MM.1S (cell line): Measurements from ENCODE around the gene PAMR1.

Source experiments
- DNase-seq: peaks from one replicate; pipeline ENCODE4 v3.0.0-alpha.2; 2015
- H2AFZ ChIP-seq: fragments of 300-600 bp; sonication (generic); 2 replicates; pipeline ENCODE4 v1.6.0; 2016; ENCODE audit warnings: antibody characterized with exemption, low read length
- H3F3A ChIP-seq: fragments of 300-600 bp; sonication (generic); 2 replicates; pipeline ENCODE4 v1.6.1; 2016; ENCODE audit warnings: mild to moderate bottlenecking, antibody characterized with exemption, low read length, moderate library complexity, mixed read lengths; ENCODE audit not compliant: insufficient read depth
- H3K27ac ChIP-seq: fragments of 300-600 bp; sonication (generic); 2 replicates; pipeline ENCODE4 v1.5.1; 2016; ENCODE audit warnings: mild to moderate bottlenecking, low read length
- H3K27me3 ChIP-seq: fragments of 300-600 bp; sonication (generic); replicated peaks from 2 replicates; pipeline ENCODE4 v1.6.0; 2016; ENCODE audit warnings: low read length; ENCODE audit not compliant: insufficient read depth
- H3K36me3 ChIP-seq: fragments of 300-600 bp; sonication (generic); replicated peaks from 2 replicates; pipeline ENCODE4 v1.6.1; 2016; ENCODE audit warnings: mild to moderate bottlenecking, low read length, mixed read lengths; ENCODE audit not compliant: insufficient read depth
- H3K4me1 ChIP-seq: fragments of 300-600 bp; sonication (generic); 2 replicates; pipeline ENCODE4 v1.6.1; 2016; ENCODE audit warnings: low read length, mixed read lengths
- H3K4me2 ChIP-seq: fragments of 300-600 bp; sonication (generic); 2 replicates; pipeline ENCODE4 v1.6.0; 2016; ENCODE audit warnings: low read depth, low read length
- H3K4me3 ChIP-seq: fragments of 300-600 bp; sonication (generic); 2 replicates; pipeline ENCODE4 v1.5.1; 2016; ENCODE audit warnings: low read length, mixed read lengths
- H3K79me2 ChIP-seq: fragments of 300-600 bp; sonication (generic); 2 replicates; pipeline ENCODE4 v1.6.1; 2016; ENCODE audit warnings: mixed run types, low read length, mixed read lengths
- H3K9ac ChIP-seq: fragments of 300-600 bp; sonication (generic); 2 replicates; pipeline ENCODE4 v1.6.1; 2016; ENCODE audit warnings: low read length, mixed read lengths
- H3K9me2 ChIP-seq: fragments of 300-600 bp; sonication (generic); replicated peaks from 2 replicates; pipeline ENCODE4 v1.6.1; 2016; ENCODE audit warnings: mild to moderate bottlenecking, low read length, mixed read lengths; ENCODE audit not compliant: insufficient read depth
- H3K9me3 ChIP-seq: fragments of 300-600 bp; sonication (generic); replicated peaks from 2 replicates; pipeline ENCODE4 v1.6.1; 2016; ENCODE audit warnings: mild to moderate bottlenecking, low read length, mixed read lengths; ENCODE audit not compliant: insufficient read depth
- H4K20me1 ChIP-seq: fragments of 300-600 bp; sonication (generic); 2 replicates; pipeline ENCODE4 v1.6.1; 2016; ENCODE audit warnings: mild to moderate bottlenecking, low read length, moderate library complexity, mixed read lengths; ENCODE audit not compliant: insufficient read depth
- CTCF ChIP-seq: fragments of 300-600 bp; sonication (generic); IDR thresholded peaks from 2 replicates; pipeline ENCODE4 v1.5.1; 2016; ENCODE audit warnings: antibody characterized with exemption, low read length, mixed read lengths
- EZH2 ChIP-seq: fragments of 300-600 bp; sonication (generic); optimal IDR thresholded peaks from 2 replicates; pipeline ENCODE3; 2017; ENCODE audit warnings: low read depth, mild to moderate bottlenecking, antibody characterized with exemption, low read length, mixed read lengths
- EZH2phosphoT487 ChIP-seq: fragments of 300-600 bp; sonication (generic); IDR thresholded peaks from 2 replicates; pipeline ENCODE4 v1.6.1; 2018; ENCODE audit warnings: antibody characterized with exemption, low read length

The PAMR1 gene

GRCh38 chr11:35553021-35553420, 27.6 kb upstream of the PAMR1 start:
- Histone ChIP-seq H3K27me3 (no peaks in the 10 kb centered on the region), H3K4me1 (no peaks in the 10 kb centered on the region), H4K20me1 (no peaks in the 10 kb centered on the region), H3K9ac (no peak overlapping the region), H3K9me2 (no peaks in the 10 kb centered on the region), H3K4me3 (no peak overlapping the region), H3K9me3 (no peaks in the 10 kb centered on the region), H3F3A (no peaks in the 10 kb centered on the region), H2AFZ (no peak overlapping the region), H3K36me3 (no peaks in the 10 kb centered on the region), H3K27ac (no peak overlapping the region), H3K79me2 (no peaks in the 10 kb centered on the region), H3K4me2 (no peak overlapping the region)
- TF ChIP-seq EZH2: no peak
- no peak for TF ChIP-seq EZH2phosphoT487
- no peak for TF ChIP-seq CTCF
- DNase-seq: no peak

- Histone ChIP-seq H3K27ac (no peak overlapping the region), H3K27me3 (no peaks in the 10 kb centered on the region), H3F3A (no peaks in the 10 kb centered on the region), H3K9ac (no peak overlapping the region), H3K4me1 (no peaks in the 10 kb centered on the region), H4K20me1 (no peaks in the 10 kb centered on the region), H3K9me3 (no peaks in the 10 kb centered on the region), H3K79me2 (no peaks in the 10 kb centered on the region), H3K36me3 (no peaks in the 10 kb centered on the region), H3K4me2 (no peak overlapping the region), H2AFZ (no peak overlapping the region), H3K4me3 (no peak overlapping the region), H3K9me2 (no peaks in the 10 kb centered on the region)
- no peak for TF ChIP-seq EZH2
- TF ChIP-seq EZH2phosphoT487: no peak
- TF ChIP-seq CTCF: no peak
- no peak for DNase-seq
Measured at GRCh38 chr11:35552616-35553015, 27.2 kb upstream of the PAMR1 start.

- H3F3A ChIP-seq: no peaks in the 10 kb centered on the region
- no peaks in the 10 kb centered on the region for H3K9me3 ChIP-seq
- no peak overlapping the region for H3K27ac ChIP-seq
- no peak overlapping the region for H3K4me2 ChIP-seq
- DNase-seq: no peak
- H3K9ac ChIP-seq: no peak overlapping the region
- TF ChIP-seq EZH2 (no peak), CTCF (no peak), EZH2phosphoT487 (no peak)
- no peaks in the 10 kb centered on the region for H3K9me2 ChIP-seq
- no peaks in the 10 kb centered on the region for H3K4me1 ChIP-seq
- H3K79me2 ChIP-seq: no peaks in the 10 kb centered on the region
- H3K27me3 ChIP-seq: no peaks in the 10 kb centered on the region
- no peaks in the 10 kb centered on the region for H3K36me3 ChIP-seq
- no peaks in the 10 kb centered on the region for H4K20me1 ChIP-seq
- no peak overlapping the region for H2AFZ ChIP-seq
- no peak overlapping the region for H3K4me3 ChIP-seq
Measured at GRCh38 chr11:35550374-35551036, 25.1 kb upstream of the PAMR1 start.
